Neural crest cell (in vitro differentiated cells): ENCODE results near the gene TGFB2. TPM values are rescaled to one million over a fixed set of nuclear protein-coding genes. Genes with fewer than 3 reads are reported as not detected.
"Not testable (repeated sequence)": the region's sequence is repeated elsewhere in the genome, so short reads cannot be mapped to it uniquely, and the experiment has no call there.

Experiments
- DNase-seq: peaks from one replicate; pipeline ENCODE4 v3.0.0; 2021; ENCODE audit warnings: low read depth, mixed read lengths, low spot score
- H3K27ac Mint-ChIP-seq: one replicate; pipeline ENCODE4 v1.8.0; 2021; ENCODE audit warnings: mild to moderate bottlenecking, mixed read lengths; ENCODE audit not compliant: unreplicated experiment
- H3K27me3 Mint-ChIP-seq: 2 replicates; pipeline ENCODE4 v1.8.0; 2021; ENCODE audit warnings: low read depth, mild to moderate bottlenecking, mixed read lengths
- H3K36me3 Mint-ChIP-seq: 2 replicates; pipeline ENCODE4 v1.8.0; 2021; ENCODE audit warnings: low read depth, mild to moderate bottlenecking, mixed read lengths
- H3K4me1 Mint-ChIP-seq: 2 replicates; pipeline ENCODE4 v1.8.0; 2021; ENCODE audit warnings: mixed read lengths
- H3K4me3 Mint-ChIP-seq: one replicate; pipeline ENCODE4 v1.8.0; 2021; ENCODE audit warnings: mild to moderate bottlenecking, mixed read lengths
- H3K9me3 Mint-ChIP-seq: 2 replicates; pipeline ENCODE4 v1.8.0; 2021; ENCODE audit warnings: mixed read lengths
- total RNA-seq: library from RNA; stranded (reverse); gene quantifications from 2 replicates; pipeline ENCODE4 v1.2.1, GENCODE V29; 2021
- TF ChIP-seq, protein P1 (sequence below): fragments of 200-600 bp; sonication (generic); conservative IDR thresholded peaks from 2 replicates; pipeline ENCODE4 v1.5.0; 2021; ENCODE audit warnings: antibody characterized with exemption, mild to moderate bottlenecking

TGFB2 gene
- total RNA-seq, 1 donor from 2014 or later, result 11.4 TPM

DNA sequence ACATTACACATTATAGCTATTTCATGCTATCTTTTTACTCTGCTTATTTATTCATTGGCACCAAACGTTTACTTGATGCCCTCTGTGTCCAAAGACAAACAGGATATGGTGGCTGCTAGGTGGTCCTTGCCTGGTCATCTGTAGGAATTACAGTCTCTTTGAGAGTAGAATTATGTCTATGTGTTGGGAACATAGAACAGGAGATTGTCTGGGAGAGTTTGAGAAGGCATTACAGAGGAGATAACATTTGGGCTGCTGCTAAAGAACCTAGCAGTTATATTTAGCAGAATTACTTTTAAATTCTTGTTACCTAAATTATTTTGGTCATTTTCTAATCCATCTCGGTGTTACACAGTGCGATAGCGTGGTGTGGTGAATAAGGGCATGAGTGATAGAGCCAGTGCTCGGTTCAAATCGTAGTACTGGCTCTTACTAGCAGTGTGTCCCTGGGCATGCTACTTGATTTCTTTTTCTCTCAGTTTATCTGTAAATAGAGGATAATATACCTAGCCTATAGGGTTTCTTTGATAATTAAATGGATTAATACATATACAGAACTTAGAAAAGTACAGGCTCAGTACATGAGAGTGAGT lies 39.6 kb upstream of the TGFB2 start:
- no peak overlapping the region for H3K27ac Mint-ChIP-seq
- no peaks in the 10 kb centered on the region for H3K4me1 Mint-ChIP-seq
- no peak overlapping the region for H3K4me3 Mint-ChIP-seq

DNA sequence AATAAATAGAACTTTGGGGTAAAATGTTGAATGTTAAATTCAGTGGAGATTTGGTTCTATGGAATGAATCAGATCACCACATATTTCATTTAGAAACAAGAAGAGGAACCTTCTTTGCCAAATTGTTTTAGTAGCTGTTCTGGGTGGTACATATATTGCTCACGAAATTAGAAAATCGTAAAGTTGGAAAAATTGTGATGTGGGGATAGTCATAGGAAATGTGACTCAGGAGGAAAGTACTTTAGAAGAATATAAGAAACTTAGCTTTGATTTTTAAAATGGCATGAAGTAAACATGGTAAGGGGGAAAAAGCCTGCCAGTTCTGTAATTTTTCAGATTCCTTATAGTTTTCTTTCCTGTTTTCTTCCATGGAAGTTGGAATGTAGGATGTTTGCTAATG lies 32.6 kb upstream of the TGFB2 start:
- H3K27me3 Mint-ChIP-seq, result no peaks in the 10 kb centered on the region
- TF ChIP-seq, protein P1, sequence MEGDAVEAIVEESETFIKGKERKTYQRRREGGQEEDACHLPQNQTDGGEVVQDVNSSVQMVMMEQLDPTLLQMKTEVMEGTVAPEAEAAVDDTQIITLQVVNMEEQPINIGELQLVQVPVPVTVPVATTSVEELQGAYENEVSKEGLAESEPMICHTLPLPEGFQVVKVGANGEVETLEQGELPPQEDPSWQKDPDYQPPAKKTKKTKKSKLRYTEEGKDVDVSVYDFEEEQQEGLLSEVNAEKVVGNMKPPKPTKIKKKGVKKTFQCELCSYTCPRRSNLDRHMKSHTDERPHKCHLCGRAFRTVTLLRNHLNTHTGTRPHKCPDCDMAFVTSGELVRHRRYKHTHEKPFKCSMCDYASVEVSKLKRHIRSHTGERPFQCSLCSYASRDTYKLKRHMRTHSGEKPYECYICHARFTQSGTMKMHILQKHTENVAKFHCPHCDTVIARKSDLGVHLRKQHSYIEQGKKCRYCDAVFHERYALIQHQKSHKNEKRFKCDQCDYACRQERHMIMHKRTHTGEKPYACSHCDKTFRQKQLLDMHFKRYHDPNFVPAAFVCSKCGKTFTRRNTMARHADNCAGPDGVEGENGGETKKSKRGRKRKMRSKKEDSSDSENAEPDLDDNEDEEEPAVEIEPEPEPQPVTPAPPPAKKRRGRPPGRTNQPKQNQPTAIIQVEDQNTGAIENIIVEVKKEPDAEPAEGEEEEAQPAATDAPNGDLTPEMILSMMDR, result no peak
- DNase-seq, result no peak
- peaks cover 18% of the 10 kb centered on the region for H3K36me3 Mint-ChIP-seq
- H3K4me1 Mint-ChIP-seq, result no peaks in the 10 kb centered on the region
- H3K27ac Mint-ChIP-seq, result no peak overlapping the region
- no peak overlapping the region for H3K4me3 Mint-ChIP-seq
- H3K9me3 Mint-ChIP-seq, result no peaks in the 10 kb centered on the region

More for the DNA sequence above, 39.6 kb upstream of the TGFB2 start:
- DNase-seq, result no peak
- H3K27me3 Mint-ChIP-seq, result no peaks in the 10 kb centered on the region
- peaks cover 12% of the 10 kb centered on the region for H3K36me3 Mint-ChIP-seq
- no peaks in the 10 kb centered on the region for H3K9me3 Mint-ChIP-seq
- TF ChIP-seq, protein P1, result no peak

DNA sequence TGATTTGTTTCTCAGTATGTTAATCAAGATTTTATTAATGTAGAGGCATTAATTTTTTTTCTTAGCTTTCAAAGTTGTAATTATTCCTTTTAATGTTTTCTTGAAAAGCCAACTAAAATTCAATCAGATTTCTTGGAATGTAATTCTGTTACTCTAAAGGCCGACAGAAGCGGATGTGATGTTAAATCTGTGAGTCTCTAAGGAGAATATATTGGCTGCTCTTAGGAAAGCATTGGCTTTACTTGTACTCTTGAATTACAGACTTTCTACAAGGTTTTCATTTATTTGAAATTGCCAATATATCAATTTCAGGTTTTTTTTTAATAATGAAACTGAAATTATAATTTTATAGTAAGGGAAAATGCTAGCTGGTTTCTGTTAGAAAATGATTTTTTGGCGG lies 30.8 kb upstream of the TGFB2 start:
- Mint-ChIP-seq H3K4me1 (no peaks in the 10 kb centered on the region), H3K9me3 (no peaks in the 10 kb centered on the region), H3K4me3 (no peak overlapping the region), H3K27ac (no peak overlapping the region), H3K27me3 (no peaks in the 10 kb centered on the region), H3K36me3 (peaks cover 12% of the 10 kb centered on the region)
- TF ChIP-seq, protein P1, result no peak
- no peak for DNase-seq

DNA sequence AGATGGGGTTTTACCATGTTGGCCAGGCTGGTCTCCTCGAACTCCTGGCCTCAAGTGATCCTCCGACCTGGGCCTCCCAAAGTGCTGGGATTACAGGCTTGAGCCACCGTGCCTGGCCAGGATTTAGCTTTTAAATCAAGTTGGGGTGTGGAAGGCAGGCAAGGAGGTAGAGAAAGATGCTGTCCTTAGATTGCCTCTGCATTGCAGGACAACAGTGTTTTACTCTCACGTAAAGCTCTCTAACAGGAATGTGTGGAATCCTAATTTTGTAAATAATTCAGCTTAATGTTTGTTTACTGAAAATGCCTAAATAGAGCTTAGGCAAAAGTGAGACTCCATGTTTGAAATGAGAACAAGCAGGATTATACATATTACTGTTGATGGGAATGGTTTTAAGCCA lies 29.5 kb upstream of the TGFB2 start:
- H3K36me3 Mint-ChIP-seq, result peaks cover 6% of the 10 kb centered on the region
- H3K27ac Mint-ChIP-seq, result no peak overlapping the region
- no peak overlapping the region for H3K4me3 Mint-ChIP-seq
- no peaks in the 10 kb centered on the region for H3K27me3 Mint-ChIP-seq
- TF ChIP-seq, protein P1, result no peak
- DNase-seq, result no peak
- H3K4me1 Mint-ChIP-seq, result no peaks in the 10 kb centered on the region
- no peaks in the 10 kb centered on the region for H3K9me3 Mint-ChIP-seq

DNA sequence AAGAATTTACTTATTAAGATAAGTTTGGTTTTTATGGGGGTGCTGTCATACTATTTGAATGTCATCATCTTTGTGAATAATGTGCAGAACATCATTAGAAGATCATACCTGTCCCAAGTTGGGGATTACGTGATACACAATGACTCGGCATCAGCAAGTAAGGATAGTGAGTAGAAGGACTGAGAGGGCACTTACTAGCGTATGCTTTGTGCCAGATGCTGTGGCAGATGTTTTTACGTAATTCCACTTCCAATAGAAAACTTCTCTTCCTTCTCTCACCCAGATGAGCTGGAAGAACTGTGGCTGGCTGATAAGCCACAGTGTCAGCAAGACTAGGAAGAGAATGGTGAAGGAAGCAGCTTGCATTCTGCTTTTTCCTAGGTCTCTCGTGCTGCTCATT lies 28.1 kb upstream of the TGFB2 start:
- Mint-ChIP-seq H3K4me1 (peaks cover 6% of the 10 kb centered on the region), H3K27me3 (no peaks in the 10 kb centered on the region), H3K4me3 (no peak overlapping the region), H3K36me3 (peaks cover 3% of the 10 kb centered on the region), H3K27ac (no peak overlapping the region), H3K9me3 (no peaks in the 10 kb centered on the region)
- TF ChIP-seq, protein P1, result no peak
- DNase-seq, result no peak

DNA sequence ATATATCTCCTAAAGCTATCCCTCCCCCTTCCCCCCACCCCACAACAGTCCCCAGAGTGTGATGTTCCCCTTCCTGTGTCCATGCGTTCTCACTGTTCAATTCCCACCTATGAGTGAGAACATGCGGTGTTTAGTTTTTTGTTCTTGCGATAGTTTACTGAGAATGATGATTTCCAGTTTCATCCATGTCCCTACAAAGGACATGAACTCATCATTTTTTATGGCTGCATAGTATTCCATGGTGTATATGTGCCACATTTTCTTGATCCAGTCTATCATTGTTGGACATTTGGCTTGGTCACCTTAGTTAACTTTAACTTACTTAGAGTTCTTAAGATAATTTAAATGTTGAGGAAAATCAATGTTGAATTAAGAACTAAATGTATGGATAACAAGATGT lies 25.0 kb upstream of the TGFB2 start:
- not testable (repeated sequence) for H3K36me3 Mint-ChIP-seq, H3K27me3 Mint-ChIP-seq, H3K4me3 Mint-ChIP-seq, DNase-seq, H3K9me3 Mint-ChIP-seq, H3K27ac Mint-ChIP-seq, H3K4me1 Mint-ChIP-seq
